ENCODE results near the gene CLDN15. TPM values are rescaled to one million over a fixed set of nuclear protein-coding genes. Genes with fewer than 3 reads are reported as not detected.

CLDN15 gene
- total and polyA plus RNA-seq, 3 donors from 2014 or later = 12.1 to 20.2 (median 13.6) TPM

- H3K27me3 ChIP-seq = no peaks in the 10 kb centered on the region
- H3K4me1 ChIP-seq = peaks cover 10% of the 10 kb centered on the region
- DNase-seq = no peak
- no peaks in the 10 kb centered on the region for H3K9me3 ChIP-seq
- no peak overlapping the region for H3K27ac ChIP-seq
- intact Hi-C loops (cut with DNase I; ENCODE audit: low total_unique reads) = no loop called here
- no peak for TF ChIP-seq CTCF (IDR thresholded peaks at IDR 0.05)
- TF ChIP-seq POLR2A (IDR thresholded peaks at IDR 0.05) = no peak
- H3K36me3 ChIP-seq (ENCODE audit: low read depth, missing control alignments) = no peaks in the 10 kb centered on the region
- H3K4me3 ChIP-seq = no peak overlapping the region
- 95 to 98% methylated on average over 6 of the region's 8 CpGs for WGBS, 2 donors
These were observed 25.6 kb downstream of the CLDN15 start for GRCh38 chr7:101212014-101212413.

- intact Hi-C loops (cut with DNase I; ENCODE audit: low total_unique reads) = no loop called here
- DNase-seq = no peak
- H3K9me3 ChIP-seq = no peaks in the 10 kb centered on the region
- no peak overlapping the region for H3K4me3 ChIP-seq
- H3K27ac ChIP-seq = no peak overlapping the region
- H3K36me3 ChIP-seq (ENCODE audit: low read depth, missing control alignments) = no peaks in the 10 kb centered on the region
- TF ChIP-seq CTCF (IDR thresholded peaks at IDR 0.05) (no peak), POLR2A (IDR thresholded peaks at IDR 0.05) (no peak)
- 90 to 97% methylated on average over 6 to 24 of the region's 24 CpGs for WGBS, 2 donors
- no peaks in the 10 kb centered on the region for H3K27me3 ChIP-seq
- peaks cover 8% of the 10 kb centered on the region for H3K4me1 ChIP-seq
These were observed 26.1 kb downstream of the CLDN15 start for GRCh38 chr7:101211501-101211900.

GRCh38 chr7:101210143-101210542 lies 27.5 kb downstream of the CLDN15 start:
- TF ChIP-seq POLR2A (IDR thresholded peaks at IDR 0.05) (no peak), CTCF (IDR thresholded peaks at IDR 0.05) (no peak)
- no peaks in the 10 kb centered on the region for H3K36me3 ChIP-seq (ENCODE audit: low read depth, missing control alignments)
- H3K4me3 ChIP-seq = no peak overlapping the region
- no peaks in the 10 kb centered on the region for H3K27me3 ChIP-seq
- H3K4me1 ChIP-seq = no peaks in the 10 kb centered on the region
- H3K9me3 ChIP-seq = no peaks in the 10 kb centered on the region
- intact Hi-C loops (cut with DNase I; ENCODE audit: low total_unique reads) = no loop called here
- no peak for DNase-seq
- no peak overlapping the region for H3K27ac ChIP-seq
- WGBS, 2 donors = 90 to 92% methylated on average over 16 to 19 of the region's 19 CpGs

GRCh38 chr7:101208794-101209193 lies 28.8 kb downstream of the CLDN15 start:
- TF ChIP-seq POLR2A (IDR thresholded peaks at IDR 0.05) (no peak), CTCF (IDR thresholded peaks at IDR 0.05) (no peak)
- DNase-seq = no peak
- 90 to 95% methylated on average over 14 of the region's 14 CpGs for WGBS, 2 donors
- Histone ChIP-seq H3K4me3 (no peak overlapping the region), H3K4me1 (no peaks in the 10 kb centered on the region), H3K36me3 (ENCODE audit: low read depth, missing control alignments) (no peaks in the 10 kb centered on the region), H3K27ac (no peak overlapping the region), H3K27me3 (no peaks in the 10 kb centered on the region), H3K9me3 (no peaks in the 10 kb centered on the region)
- intact Hi-C loops (cut with DNase I; ENCODE audit: low total_unique reads) = no loop called here

GRCh38 chr7:101207459-101207858 lies 30.1 kb downstream of the CLDN15 start:
- 91 to 94% methylated on average over 7 to 17 of the region's 17 CpGs for WGBS, 2 donors
- no peak for DNase-seq
- Histone ChIP-seq H3K27me3 (no peaks in the 10 kb centered on the region), H3K9me3 (no peaks in the 10 kb centered on the region), H3K4me1 (no peaks in the 10 kb centered on the region), H3K27ac (no peak overlapping the region), H3K36me3 (ENCODE audit: low read depth, missing control alignments) (no peaks in the 10 kb centered on the region), H3K4me3 (no peak overlapping the region)
- TF ChIP-seq CTCF (IDR thresholded peaks at IDR 0.05) (no peak), POLR2A (IDR thresholded peaks at IDR 0.05) (no peak)
- intact Hi-C loops (cut with DNase I; ENCODE audit: low total_unique reads) = no loop called here

Data from testis (tissue), 3 donors.